ENCODE measurements around the gene OR3A2.
"Not testable (repeated sequence)": the region's sequence is repeated elsewhere in the genome, so short reads cannot be mapped to it uniquely, and the experiment has no call there.

OR3A2 gene

GRCh38 chr17:3385869-3386816 is at the start of gene OR3A2:
Gene OR3A2 (minus strand): TSS chr17:3386308.
- no peaks in the 10 kb centered on the region for H3K4me1 ChIP-seq (ENCODE audit: insufficient read depth, low read length, severe bottlenecking)
- H3K79me2 ChIP-seq (ENCODE audit: insufficient read depth, low read length): no peaks in the 10 kb centered on the region
- H3K9me3 ChIP-seq (ENCODE audit: low read length): no peaks in the 10 kb centered on the region
- no peak within 1 kb of the TSS for H3K27ac ChIP-seq (ENCODE audit: low read depth, low read length, poor library complexity, severe bottlenecking)
- TF ChIP-seq CTCF (IDR thresholded peaks at IDR 0.05; ENCODE audit: low read length) (no peak), EZH2 (IDR thresholded peaks at IDR 0.05; ENCODE audit: borderline replicate concordance, low read length) (no peak)
- no peak within 1 kb of the TSS for H3K9ac ChIP-seq (ENCODE audit: low read length)
- H2AFZ ChIP-seq (ENCODE audit: low read length): no peak within 1 kb of the TSS
- H3K36me3 ChIP-seq (ENCODE audit: insufficient read depth, low read length): no peaks in the 10 kb centered on the region
- H3K4me2 ChIP-seq (ENCODE audit: low read length): no peak within 1 kb of the TSS
- H3K27me3 ChIP-seq (ENCODE audit: insufficient read depth, low read length): no peaks in the 10 kb centered on the region
- no peaks in the 10 kb centered on the region for H3F3A ChIP-seq (ENCODE audit: insufficient read depth, low read length)
- no peak within 1 kb of the TSS for H3K4me3 ChIP-seq (ENCODE audit: low read depth, low read length, poor library complexity, severe bottlenecking)
- no peaks in the 10 kb centered on the region for H3K9me2 ChIP-seq (ENCODE audit: low read depth, low read length)
- H4K20me1 ChIP-seq (ENCODE audit: insufficient read depth, low read length): no peaks in the 10 kb centered on the region

- H3K4me3 ChIP-seq (ENCODE audit: low read depth, low read length, poor library complexity, severe bottlenecking): no peak within 1 kb of the TSS
- no peaks in the 10 kb centered on the region for H3K9me2 ChIP-seq (ENCODE audit: low read depth, low read length)
- no peak within 1 kb of the TSS for H3K4me2 ChIP-seq (ENCODE audit: low read length)
- no peak for TF ChIP-seq EZH2 (IDR thresholded peaks at IDR 0.05; ENCODE audit: borderline replicate concordance, low read length)
- no peak for TF ChIP-seq CTCF (IDR thresholded peaks at IDR 0.05; ENCODE audit: low read length)
- no peaks in the 10 kb centered on the region; the same call in 1 of the 2 replicates for H3K9me3 ChIP-seq (ENCODE audit: low read length)
- H4K20me1 ChIP-seq (ENCODE audit: insufficient read depth, low read length): no peaks in the 10 kb centered on the region
- no peaks in the 10 kb centered on the region for H3F3A ChIP-seq (ENCODE audit: insufficient read depth, low read length)
- H3K36me3 ChIP-seq (ENCODE audit: insufficient read depth, low read length): no peaks in the 10 kb centered on the region
- H3K9ac ChIP-seq (ENCODE audit: low read length): no peak within 1 kb of the TSS
- H2AFZ ChIP-seq (ENCODE audit: low read length): no peak within 1 kb of the TSS
- H3K79me2 ChIP-seq (ENCODE audit: insufficient read depth, low read length): no peaks in the 10 kb centered on the region
- H3K4me1 ChIP-seq (ENCODE audit: insufficient read depth, low read length, severe bottlenecking): no peaks in the 10 kb centered on the region
- peaks cover 4% of the 10 kb centered on the region; the same call in 1 of the 2 replicates for H3K27me3 ChIP-seq (ENCODE audit: insufficient read depth, low read length)
- no peak within 1 kb of the TSS for H3K27ac ChIP-seq (ENCODE audit: low read depth, low read length, poor library complexity, severe bottlenecking)
Measured at GRCh38 chr17:3433741-3434140, 47.6 kb upstream of the OR3A2 start, which contains the start of gene OR1E2. Gene OR1E2 (minus strand): TSS chr17:3433841. CDS start chr17:3433841, 0 bp downstream.

- H3K79me2 ChIP-seq (ENCODE audit: insufficient read depth, low read length); H2AFZ ChIP-seq (ENCODE audit: low read length); H3K4me2 ChIP-seq (ENCODE audit: low read length); H4K20me1 ChIP-seq (ENCODE audit: insufficient read depth, low read length); H3K36me3 ChIP-seq (ENCODE audit: insufficient read depth, low read length); H3F3A ChIP-seq (ENCODE audit: insufficient read depth, low read length); H3K4me1 ChIP-seq (ENCODE audit: insufficient read depth, low read length, severe bottlenecking); H3K9me3 ChIP-seq (ENCODE audit: low read length); H3K27me3 ChIP-seq (ENCODE audit: insufficient read depth, low read length); H3K9me2 ChIP-seq (ENCODE audit: low read depth, low read length); H3K27ac ChIP-seq (ENCODE audit: low read depth, low read length, poor library complexity, severe bottlenecking); H3K9ac ChIP-seq (ENCODE audit: low read length); H3K4me3 ChIP-seq (ENCODE audit: low read depth, low read length, poor library complexity, severe bottlenecking): not testable (repeated sequence)
Measured at GRCh38 chr17:3433215-3433614, 47.1 kb upstream of the OR3A2 start.
